GM21737 (cell line): Measurements from ENCODE around the gene NMNAT1.
"Not testable (repeated sequence)": the region's sequence is repeated elsewhere in the genome, so short reads cannot be mapped to it uniquely, and the experiment has no call there.

Experiments used
- ATAC-seq: cut with Tn5 transposase; IDR thresholded peaks from one replicate; pipeline ENCODE4 v1.9.1; 2021; ENCODE audit warnings: mild to moderate bottlenecking, moderate library complexity; ENCODE audit not compliant: unreplicated experiment

Gene NMNAT1

DNA sequence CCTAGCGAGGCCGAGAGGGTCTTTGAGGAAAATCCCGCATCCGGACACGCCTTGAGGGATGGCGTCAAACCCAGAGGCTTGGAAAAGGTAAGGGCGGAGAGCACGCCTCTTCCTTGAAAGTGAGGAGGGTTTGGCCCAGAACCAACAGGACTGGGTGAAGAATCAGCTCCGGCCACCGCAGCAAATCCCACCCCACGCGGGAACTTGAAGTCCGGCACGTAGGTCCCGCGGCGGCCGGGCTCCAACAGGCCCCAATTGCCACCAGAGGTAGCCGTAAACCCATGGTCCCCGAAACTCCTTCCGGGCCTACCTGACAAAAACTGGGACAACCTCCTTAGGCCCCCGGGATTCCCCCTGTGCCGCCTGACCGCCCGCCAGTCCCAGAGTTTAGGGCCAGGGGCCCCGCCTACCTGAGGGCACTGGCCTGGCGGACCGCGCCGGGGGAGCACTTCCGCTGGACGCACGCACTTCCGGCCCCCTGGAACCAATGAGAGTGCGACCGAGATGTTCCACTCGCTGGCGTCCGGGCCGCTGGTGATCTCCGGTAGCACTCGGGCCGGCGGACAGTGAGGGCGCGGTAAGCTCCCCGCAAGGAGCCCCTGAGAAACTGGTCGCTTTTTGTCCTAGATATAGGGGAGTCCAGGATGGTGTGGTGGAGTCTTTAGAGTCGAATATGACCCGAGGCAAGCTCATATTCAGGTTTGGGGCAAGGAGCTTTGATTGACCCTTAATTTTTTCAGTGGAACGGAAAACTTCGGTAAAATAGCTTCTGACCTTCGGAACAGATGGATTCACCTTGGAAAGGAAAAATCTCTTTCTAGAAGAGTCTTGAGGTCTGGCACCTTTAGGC is at the start of gene NMNAT1, which contains the start of gene LZIC:
NMNAT1 (plus strand) TSS at position 537 of the 850 bp plus-strand sequence. CDS start 28,599 bp downstream, outside the sequence.
LZIC (minus strand) TSS at position 453 of the 850 bp plus-strand sequence. CDS start 6,772 bp downstream, outside the sequence.
- ATAC-seq: peak; percentile 88

DNA sequence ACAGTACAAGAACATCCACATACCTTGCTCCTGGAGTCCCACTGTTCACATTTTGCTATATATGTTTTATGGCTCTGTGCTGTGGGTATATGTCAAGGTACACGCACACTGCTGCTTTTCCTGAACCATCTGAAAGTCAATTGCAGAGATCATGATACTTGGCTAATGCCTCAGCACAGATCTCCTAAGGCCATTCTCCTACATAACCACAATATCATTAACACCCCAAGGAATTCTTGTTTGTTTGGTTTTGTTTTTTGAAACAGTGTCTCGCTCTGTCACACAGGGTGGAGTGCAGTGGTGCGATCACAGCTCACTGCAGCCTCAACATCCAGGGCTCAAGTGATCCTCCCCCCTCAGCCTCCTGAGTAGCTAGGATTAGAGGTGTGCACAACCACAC is 49.2 kb upstream of the NMNAT1 start:
- no peak for ATAC-seq

- ATAC-seq: no peak
Observed at GRCh38 chr1:9900142-9901043, 42.9 kb upstream of the NMNAT1 start.

GRCh38 chr1:9901148-9902059 is 41.9 kb upstream of the NMNAT1 start:
- no peak for ATAC-seq

- ATAC-seq: no peak
Observed at GRCh38 chr1:9902060-9902452, 41.2 kb upstream of the NMNAT1 start.

- no peak for ATAC-seq
Observed at GRCh38 chr1:9903801-9904527, 39.3 kb upstream of the NMNAT1 start.

DNA sequence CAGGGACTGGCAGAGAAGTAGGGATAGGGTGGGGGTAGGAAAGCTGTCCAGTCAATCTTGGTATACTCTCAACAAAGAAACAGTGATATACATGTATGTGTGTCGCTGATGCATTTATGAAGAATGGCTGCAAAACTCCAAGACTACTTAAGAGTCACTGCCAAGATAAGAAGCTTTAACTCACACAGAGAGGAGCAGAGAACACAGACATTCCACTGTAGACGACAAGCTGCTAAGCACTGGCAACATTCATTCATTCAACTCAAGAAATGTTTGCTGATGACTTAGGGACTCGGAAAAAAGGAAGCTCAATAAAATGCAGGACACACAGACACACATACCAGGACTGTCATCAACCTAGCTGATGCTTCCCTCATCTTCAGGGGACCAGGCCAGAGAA is 38.7 kb upstream of the NMNAT1 start:
- ATAC-seq: no peak

- no peak for ATAC-seq
Observed at GRCh38 chr1:9905010-9905409, 38.3 kb upstream of the NMNAT1 start.

DNA sequence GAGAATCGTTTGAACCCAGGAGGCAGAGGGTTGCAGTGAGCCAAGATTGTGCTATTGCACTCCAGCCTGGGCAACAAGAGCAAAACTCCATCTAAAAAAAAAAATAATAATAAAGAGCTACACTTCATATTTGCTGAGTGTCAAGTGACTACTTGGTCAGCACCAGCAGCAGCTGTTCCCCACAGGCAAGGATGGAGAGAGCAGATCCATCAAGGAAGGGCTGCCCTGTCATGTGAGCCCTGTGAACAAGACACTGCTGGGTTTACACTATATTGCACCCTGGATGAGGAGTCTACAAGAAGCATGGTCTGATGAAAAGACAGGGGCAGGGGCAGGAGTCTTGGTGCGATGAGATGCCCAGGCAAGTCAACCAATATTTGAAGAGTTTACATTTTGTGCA is 36.8 kb upstream of the NMNAT1 start:
- ATAC-seq: no peak

DNA sequence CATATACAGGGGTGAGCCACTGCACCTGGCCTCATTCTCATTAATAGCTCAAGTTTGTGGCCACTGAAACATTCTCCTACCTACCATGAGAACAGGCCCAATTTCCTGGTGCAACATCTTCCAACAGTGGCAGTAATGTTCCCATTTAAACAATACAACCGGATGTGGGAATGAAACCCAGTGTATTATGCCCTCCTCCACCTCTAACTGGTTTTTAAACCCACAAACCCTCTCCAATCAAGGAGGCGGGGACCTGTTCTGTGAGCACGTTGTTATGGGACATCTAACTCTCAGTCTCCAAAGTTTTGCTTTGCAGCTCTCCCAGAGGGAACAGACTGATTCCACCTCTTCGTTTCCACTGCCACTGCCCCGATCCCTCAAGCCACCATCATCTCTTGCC is 35.8 kb upstream of the NMNAT1 start:
- no peak for ATAC-seq

- no peak for ATAC-seq
Observed at GRCh38 chr1:9908871-9909233, 34.4 kb upstream of the NMNAT1 start.

- peak; percentile 7 for ATAC-seq
Observed at GRCh38 chr1:9909234-9910046, 33.8 kb upstream of the NMNAT1 start.

DNA sequence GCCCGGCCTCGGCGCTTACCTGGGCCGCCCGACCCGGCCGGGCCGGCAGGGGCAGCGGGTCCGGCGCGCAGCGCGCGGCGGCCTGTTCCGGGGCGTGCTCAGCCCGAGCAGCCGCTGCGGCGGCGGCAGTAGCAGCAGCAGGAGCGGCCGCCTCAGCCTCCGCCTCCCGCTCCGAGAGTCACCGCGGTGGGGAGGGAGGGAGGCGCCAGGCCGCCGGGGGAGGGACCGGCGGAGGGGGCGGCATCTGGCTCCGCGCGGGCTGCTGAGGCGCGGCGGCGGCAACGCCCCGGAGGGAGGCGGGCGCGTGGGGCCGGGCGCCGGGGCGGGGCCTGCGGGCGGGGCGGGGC is 33.2 kb upstream of the NMNAT1 start, which contains the start of gene CTNNBIP1:
CTNNBIP1 (minus strand) TSS at position 194 of the 347 bp plus-strand sequence. CDS start 38,205 bp downstream, outside the sequence.
- ATAC-seq: peak; percentile 80

GRCh38 chr1:9910423-9911178 is 32.7 kb upstream of the NMNAT1 start:
- ATAC-seq: peak; percentile 87

- ATAC-seq: no peak
Observed at GRCh38 chr1:9912264-9912936, 30.9 kb upstream of the NMNAT1 start.

DNA sequence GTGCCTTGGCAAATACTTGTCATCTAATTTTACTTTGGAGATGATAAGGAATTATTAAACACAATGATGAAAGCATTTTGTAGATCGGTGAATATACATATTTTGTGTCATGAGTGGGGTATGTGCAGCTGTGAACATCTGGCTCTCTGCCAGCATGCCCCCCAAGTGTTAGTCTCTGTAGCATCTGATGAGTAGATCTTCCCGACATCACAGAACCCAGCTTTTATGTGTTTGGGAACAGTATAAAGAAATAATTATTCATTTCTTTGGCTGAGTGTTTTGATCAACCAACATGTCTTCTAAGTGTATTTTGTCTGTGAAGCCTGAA is 28.7 kb upstream of the NMNAT1 start:
- ATAC-seq: no peak

DNA sequence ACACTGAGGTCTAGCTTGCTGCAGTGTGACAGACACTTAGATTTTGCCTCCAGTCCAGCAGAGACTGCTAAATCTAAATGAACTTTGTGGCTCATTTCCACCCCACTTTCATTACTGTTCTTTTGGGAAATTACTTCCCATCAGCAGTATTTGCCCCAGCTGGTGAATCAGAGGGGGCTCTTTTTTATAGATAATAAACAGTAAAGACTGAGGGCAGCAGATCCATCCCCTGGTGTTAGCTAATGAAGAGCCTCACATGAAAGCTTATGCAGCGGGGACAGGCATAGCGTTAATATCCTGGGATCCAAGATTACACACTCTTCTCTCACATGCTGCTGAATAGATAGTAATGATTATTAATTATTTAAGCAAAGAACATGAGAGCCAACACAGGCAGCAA is 26.8 kb upstream of the NMNAT1 start:
- no peak for ATAC-seq

- ATAC-seq: not testable (repeated sequence)
Observed at GRCh38 chr1:9917495-9917894, 25.8 kb upstream of the NMNAT1 start.
